NCI-H2171 (cell line): ENCODE data around the gene TFCP2L1.

Source experiments
- DNase-seq: peaks from one replicate; lab custom pipeline; 2025; lab: John Stamatoyannopoulos, UW

The TFCP2L1 gene

DNA sequence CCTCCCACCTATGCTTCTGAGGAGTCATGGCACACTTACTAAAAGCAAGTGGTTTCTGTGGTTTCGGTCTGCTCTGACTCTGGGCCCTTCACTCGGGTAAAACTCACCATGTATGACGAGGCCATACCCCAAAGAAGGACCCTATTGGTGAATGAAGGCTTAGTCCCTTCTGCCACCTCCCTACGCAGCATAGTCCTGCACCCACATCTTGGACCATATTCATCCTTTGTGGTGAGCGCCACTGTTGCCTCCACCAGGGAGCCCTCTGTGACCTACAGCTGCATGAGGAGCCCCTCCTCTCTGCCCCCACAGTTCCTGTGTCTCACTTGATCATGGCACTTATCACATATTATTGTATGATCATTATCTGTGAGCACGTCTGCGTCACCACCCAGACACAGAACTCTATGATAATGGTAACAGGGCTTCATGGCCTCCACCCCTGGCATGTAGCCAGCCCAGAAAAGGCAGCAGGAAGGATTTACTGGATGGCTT, 113.3 kb downstream of the TFCP2L1 start:
- DNase-seq: no peak

DNA sequence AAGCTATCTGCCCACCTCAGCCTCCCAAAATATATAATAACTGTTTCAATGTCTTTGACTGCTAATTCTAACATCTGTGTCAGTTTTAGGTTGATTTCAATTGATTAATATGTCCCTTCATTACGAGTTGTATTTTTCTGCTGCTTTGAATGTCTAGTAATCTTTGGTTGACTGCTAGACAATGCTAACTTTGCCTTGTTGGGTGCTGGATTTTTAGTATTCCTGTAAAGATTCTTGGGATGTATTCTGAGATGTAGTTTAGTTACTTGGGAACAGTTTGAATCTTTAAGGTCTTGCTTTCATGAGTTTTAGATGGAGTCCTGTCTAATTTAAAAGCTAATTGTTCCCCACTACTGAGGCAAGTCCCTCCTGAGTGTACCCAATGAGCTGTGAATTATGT, 114.4 kb downstream of the TFCP2L1 start:
- DNase-seq: no peak

DNA sequence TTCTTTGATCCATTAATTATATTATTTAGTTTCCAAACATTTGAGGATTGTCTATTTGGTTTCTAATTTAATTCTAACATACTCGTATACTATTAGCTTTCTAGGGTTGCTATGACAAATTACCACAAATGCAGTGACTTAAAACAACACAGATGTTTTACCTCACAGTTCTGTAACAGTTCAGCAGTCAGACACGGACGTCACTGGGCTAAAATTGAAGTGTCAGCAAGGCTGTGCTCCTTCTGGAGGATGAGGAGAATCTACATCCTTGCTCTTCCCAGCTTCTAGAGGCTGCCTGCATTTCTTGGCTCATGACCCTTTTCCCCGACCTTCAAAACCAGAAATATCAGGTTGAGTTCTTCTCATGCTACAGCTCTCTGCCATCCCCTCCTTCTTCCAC, 117.6 kb downstream of the TFCP2L1 start:
- DNase-seq: no peak
